BLaER1 treated with 17β-estradiol and CSF1 and Interleukin-3, amounts not matched to agents 10 nM and 100 nM (cell line): ENCODE measurements around the gene SLC25A21.
"Not testable (repeated sequence)": the region's sequence is repeated elsewhere in the genome, so short reads cannot be mapped to it uniquely, and the experiment has no call there.

Experiments used
- H3K27ac ChIP-seq, 11 experiments: shearing (Covaris generic); formaldehyde crosslinking; 2 replicates each; pipeline ENCODE4 v1.8.1; 2022
- H3K27me3 ChIP-seq, 11 experiments: shearing (Covaris generic); formaldehyde crosslinking; 2 replicates each; pipeline ENCODE4 v1.8.1; 2022
- H3K36me3 ChIP-seq, 11 experiments: shearing (Covaris generic); formaldehyde crosslinking; 2 replicates each; pipeline ENCODE4 v1.8.1; 2022
- H3K4me1 ChIP-seq, 10 experiments: shearing (Covaris generic); formaldehyde crosslinking; 2 replicates each; pipeline ENCODE4 v1.8.1; 2022
- H3K4me2 ChIP-seq, 11 experiments: shearing (Covaris generic); formaldehyde crosslinking; 2 replicates each; pipeline ENCODE4 v1.8.1; 2022
- H3K4me3 ChIP-seq, 10 experiments: shearing (Covaris generic); formaldehyde crosslinking; 2 replicates each; pipeline ENCODE4 v1.8.1; 2022
- H3K9ac ChIP-seq, 11 experiments: shearing (Covaris generic); formaldehyde crosslinking; 2 replicates each; pipeline ENCODE4 v1.8.1; 2022
- H3K9me3 ChIP-seq, 11 experiments: shearing (Covaris generic); formaldehyde crosslinking; replicated peaks in 1 of 11; 2 replicates each; pipeline ENCODE4 v1.8.1; 2022
- H4K20me1 ChIP-seq, 11 experiments: shearing (Covaris generic); formaldehyde crosslinking; 2 replicates each; pipeline ENCODE4 v1.8.1; 2022
- Cebpa-rat ChIP-seq, 11 experiments: shearing (Covaris generic); IDR thresholded peaks; 2 replicates each; pipeline ENCODE4 v1.8.1; 2022

SLC25A21 gene

DNA sequence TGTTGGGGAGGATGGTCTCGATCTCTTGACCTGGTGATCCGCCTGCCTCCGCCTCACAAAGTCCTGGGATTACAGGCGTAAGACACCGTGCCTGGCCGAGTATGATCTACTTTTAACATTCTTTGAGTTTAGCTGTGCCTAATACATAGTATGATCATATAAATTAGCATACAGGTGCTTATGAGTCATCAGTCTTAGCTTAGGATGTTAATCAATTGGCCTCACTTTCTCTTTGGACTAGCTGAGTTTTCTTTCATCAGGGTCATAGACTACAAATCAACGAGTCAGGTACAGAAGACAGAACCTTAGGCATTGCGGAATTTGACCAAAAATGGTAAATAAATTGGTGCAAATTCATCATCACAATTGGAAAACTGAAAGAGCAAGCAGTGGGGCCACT is 2.2 kb downstream of the SLC25A21 start:
- H3K4me1 ChIP-seq, result no peaks in the 10 kb centered on the region
- no peak for TF ChIP-seq Cebpa-rat (IDR thresholded peaks at IDR 0.05)
- H3K9ac ChIP-seq, result no peak overlapping the region
- no peaks in the 10 kb centered on the region for H4K20me1 ChIP-seq
- no peaks in the 10 kb centered on the region for H3K36me3 ChIP-seq
- H3K4me3 ChIP-seq, result no peak overlapping the region
- no peaks in the 10 kb centered on the region for H3K27me3 ChIP-seq
- H3K4me2 ChIP-seq, result no peak overlapping the region
- peaks cover 9 to 13% (median 10%) of the 10 kb centered on the region in 11 experiments; a peak in 20 of 22 replicates for H3K9me3 ChIP-seq
- H3K27ac ChIP-seq, result no peak overlapping the region

DNA sequence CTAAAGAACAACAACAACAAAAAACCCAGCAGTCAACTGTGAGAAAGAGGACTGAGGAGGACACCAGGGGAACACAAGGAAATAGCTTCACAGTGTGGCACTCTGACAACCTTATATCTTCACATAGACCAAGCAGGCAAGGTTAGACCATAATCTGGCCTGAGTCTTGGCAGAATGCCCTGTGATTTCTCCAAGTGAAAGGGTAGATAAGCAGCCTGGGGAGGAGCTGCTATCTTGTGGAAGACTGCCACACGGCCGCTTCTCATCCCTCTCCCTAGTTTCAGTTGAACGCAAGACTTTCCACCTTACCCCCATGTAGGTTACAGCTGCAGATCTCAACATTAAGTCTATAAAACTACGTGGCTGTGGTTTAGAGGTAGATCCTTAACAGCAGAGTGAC is 3.7 kb downstream of the SLC25A21 start:
- H3K4me2 ChIP-seq, result no peak overlapping the region
- TF ChIP-seq Cebpa-rat (IDR thresholded peaks at IDR 0.05), result no peak
- H4K20me1 ChIP-seq, result no peaks in the 10 kb centered on the region
- H3K4me1 ChIP-seq, result no peaks in the 10 kb centered on the region
- no peaks in the 10 kb centered on the region for H3K27me3 ChIP-seq
- peaks cover 9 to 13% (median 10%) of the 10 kb centered on the region in 11 experiments; a peak in 20 of 22 replicates for H3K9me3 ChIP-seq
- no peak overlapping the region for H3K27ac ChIP-seq
- H3K36me3 ChIP-seq, result no peaks in the 10 kb centered on the region
- H3K4me3 ChIP-seq, result no peak overlapping the region
- no peak overlapping the region for H3K9ac ChIP-seq

DNA sequence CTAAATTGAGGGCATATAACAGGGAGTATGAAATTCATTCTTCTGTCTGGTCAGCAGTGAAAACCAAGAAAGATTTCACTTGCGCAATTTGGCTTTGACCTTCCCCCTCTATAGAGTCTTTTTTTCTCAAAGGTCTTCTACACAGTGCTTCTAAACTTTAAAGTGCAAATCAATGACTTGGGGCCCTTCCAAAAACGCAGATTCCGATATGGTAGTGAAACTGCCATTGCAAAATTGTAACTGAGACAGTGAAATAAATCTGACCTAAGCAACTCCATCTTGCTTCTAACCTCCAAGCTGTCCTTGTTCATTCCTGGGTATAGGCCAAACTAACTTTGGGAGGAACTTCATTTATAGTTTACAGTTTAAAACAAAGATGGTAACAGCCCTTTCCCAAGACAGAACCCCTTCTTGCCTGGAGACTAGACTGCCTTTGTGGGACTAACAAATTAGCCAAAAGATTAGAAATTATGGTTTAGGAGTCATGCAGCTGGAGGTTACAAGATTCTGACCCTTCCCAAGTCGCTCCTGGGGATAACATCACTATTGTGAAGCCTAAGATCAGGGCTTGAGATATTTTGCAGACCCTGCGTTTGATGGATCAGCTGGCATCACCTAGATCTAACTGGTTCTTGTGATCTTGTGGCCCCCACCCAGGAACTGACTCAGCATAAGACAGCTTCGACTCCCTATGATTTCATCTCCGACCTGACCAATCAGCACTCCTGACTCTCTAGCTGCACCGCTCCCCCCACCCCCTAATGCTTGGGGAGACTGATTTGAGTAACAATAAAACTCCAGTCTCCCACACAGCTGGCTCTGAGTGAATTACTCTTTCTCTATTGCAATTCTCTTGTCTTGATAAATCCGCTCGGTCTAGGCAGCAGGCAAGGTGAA is 5.0 kb downstream of the SLC25A21 start:
- Histone ChIP-seq H3K4me3 (no peak overlapping the region), H4K20me1 (no peaks in the 10 kb centered on the region), H3K4me1 (no peaks in the 10 kb centered on the region), H3K36me3 (no peaks in the 10 kb centered on the region), H3K27ac (no peak overlapping the region), H3K4me2 (no peak overlapping the region), H3K9ac (no peak overlapping the region), H3K27me3 (no peaks in the 10 kb centered on the region), H3K9me3 (peaks cover 7 to 8% (median 8%) of the 10 kb centered on the region in 11 experiments; a peak in 20 of 22 replicates)
- no peak for TF ChIP-seq Cebpa-rat (IDR thresholded peaks at IDR 0.05)

DNA sequence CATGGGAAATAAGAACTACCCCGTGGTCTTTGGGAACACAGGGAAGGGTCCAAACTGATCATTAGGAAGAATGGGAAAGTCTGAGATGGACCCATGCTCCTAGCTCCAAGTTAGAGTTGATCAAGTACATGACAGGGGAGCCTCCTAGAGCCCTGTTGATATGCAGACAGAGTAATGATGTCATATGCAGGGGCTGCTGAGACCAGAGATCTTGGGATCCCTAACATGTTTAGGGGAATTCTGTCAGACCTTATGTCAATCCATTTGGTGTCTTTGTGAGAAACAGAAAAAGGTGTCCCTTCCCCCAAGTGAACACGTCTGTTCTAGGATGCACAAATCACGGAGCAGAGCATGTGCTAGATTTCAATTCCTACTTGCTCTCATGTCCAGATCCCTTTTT is 6.6 kb downstream of the SLC25A21 start:
- Histone ChIP-seq H3K36me3 (no peaks in the 10 kb centered on the region), H4K20me1 (no peaks in the 10 kb centered on the region), H3K27me3 (no peaks in the 10 kb centered on the region), H3K4me2 (no peak overlapping the region), H3K4me1 (no peaks in the 10 kb centered on the region), H3K9ac (no peak overlapping the region), H3K9me3 (peaks cover 0 to 7% (median 0%) of the 10 kb centered on the region in 11 experiments; a peak in 5 of 22 replicates), H3K4me3 (no peak overlapping the region), H3K27ac (no peak overlapping the region)
- TF ChIP-seq Cebpa-rat (IDR thresholded peaks at IDR 0.05), result no peak

DNA sequence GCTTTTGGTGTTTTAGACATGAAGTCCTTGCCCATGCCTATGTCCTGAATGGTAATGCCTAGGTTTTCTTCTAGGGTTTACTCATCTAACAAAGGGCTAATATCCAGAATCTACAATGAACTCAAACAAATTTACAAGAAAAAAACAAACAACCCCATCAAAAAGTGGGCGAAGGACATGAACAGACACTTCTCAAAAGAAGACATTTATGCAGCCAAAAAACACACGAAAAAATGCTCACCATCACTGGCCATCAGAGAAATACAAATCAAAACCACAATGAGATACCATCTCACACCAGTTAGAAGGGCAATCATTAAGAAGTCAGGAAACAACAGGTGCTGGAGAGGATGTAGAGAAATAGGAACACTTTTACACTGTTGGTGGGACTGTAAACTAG is 10.1 kb downstream of the SLC25A21 start:
- H3K4me2 ChIP-seq, H3K4me3 ChIP-seq, H3K4me1 ChIP-seq, H3K9ac ChIP-seq, H3K27me3 ChIP-seq, H3K36me3 ChIP-seq, H4K20me1 ChIP-seq, H3K27ac ChIP-seq: not testable (repeated sequence)
- H3K9me3 ChIP-seq, result peaks cover 0 to 11% (median 0%) of the 10 kb centered on the region in 11 experiments; a peak in 5 of 22 replicates

DNA sequence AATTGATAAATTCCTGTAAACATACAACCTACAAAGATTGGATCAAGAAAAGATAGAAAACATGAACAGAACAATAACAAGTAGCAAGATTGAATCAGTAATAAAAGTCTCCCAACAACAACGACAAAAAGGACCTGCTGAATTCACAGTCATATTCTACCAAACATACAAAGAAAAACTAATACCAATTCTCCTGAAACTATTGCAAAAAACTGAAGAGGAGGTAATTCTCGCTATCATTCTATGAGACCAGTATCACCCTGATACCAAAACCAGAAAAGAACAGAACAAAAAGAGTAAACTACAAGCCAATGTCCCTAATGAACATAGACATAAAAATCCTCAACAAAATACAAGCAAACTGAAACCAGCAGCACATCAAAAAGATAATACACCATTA is 14.4 kb downstream of the SLC25A21 start:
- no peak overlapping the region for H3K4me2 ChIP-seq
- H3K27me3 ChIP-seq, result no peaks in the 10 kb centered on the region
- H3K27ac ChIP-seq, result no peak overlapping the region
- H3K4me1 ChIP-seq, result no peaks in the 10 kb centered on the region
- no peak for TF ChIP-seq Cebpa-rat (IDR thresholded peaks at IDR 0.05)
- H3K36me3 ChIP-seq, result no peaks in the 10 kb centered on the region
- peaks cover 9 to 24% (median 16%) of the 10 kb centered on the region in 11 experiments for H3K9me3 ChIP-seq
- H4K20me1 ChIP-seq, result no peaks in the 10 kb centered on the region
- H3K9ac ChIP-seq, result no peak overlapping the region
- H3K4me3 ChIP-seq, result no peak overlapping the region

DNA sequence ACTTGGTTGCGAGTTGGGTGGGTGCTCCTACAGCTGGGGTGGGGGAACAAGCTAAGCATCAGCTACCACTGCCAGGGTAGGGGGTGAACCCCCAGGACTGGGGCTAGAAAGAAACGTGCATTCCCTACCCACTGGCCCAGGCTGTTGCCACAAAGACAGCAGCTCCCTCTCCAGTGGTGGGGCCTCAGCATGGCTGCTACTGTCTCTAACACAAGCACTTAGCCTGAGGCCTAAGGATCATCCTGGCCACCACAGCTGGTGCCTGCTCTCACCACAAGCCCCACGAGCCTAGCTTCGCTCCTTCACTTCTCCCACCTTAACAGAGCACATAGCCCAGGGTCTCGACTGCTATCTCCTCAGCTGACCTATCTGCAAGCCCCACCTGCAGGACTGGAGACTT is 18.9 kb downstream of the SLC25A21 start:
- Histone ChIP-seq H3K27ac (no peak overlapping the region), H3K4me2 (no peak overlapping the region), H4K20me1 (no peaks in the 10 kb centered on the region), H3K9me3 (peaks cover 9 to 16% (median 15%) of the 10 kb centered on the region in 11 experiments; a peak in 21 of 22 replicates), H3K9ac (no peak overlapping the region), H3K4me3 (no peak overlapping the region), H3K36me3 (no peaks in the 10 kb centered on the region), H3K4me1 (no peaks in the 10 kb centered on the region), H3K27me3 (no peaks in the 10 kb centered on the region)
- no peak for TF ChIP-seq Cebpa-rat (IDR thresholded peaks at IDR 0.05)

DNA sequence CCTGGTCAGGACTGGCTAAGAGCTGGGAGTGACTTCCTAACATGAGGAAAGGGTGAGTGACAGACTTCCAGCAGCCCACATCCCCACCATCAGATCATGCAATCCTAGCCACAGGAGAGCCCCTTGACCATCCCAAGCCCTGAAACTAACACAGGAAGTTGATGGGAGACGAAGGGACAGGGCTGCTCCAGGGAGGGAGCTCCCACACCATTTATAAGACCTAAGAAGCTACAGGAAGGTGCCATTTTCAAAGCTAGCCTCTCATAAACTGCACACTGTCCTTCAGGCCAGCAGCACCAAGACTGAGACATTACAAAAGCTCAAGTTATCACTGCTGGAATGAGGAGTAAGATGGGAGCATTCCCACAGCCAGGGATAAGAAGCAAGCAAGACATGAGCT is 19.4 kb downstream of the SLC25A21 start:
- Histone ChIP-seq H4K20me1 (no peaks in the 10 kb centered on the region), H3K36me3 (no peaks in the 10 kb centered on the region), H3K9me3 (peaks cover 9 to 16% (median 15%) of the 10 kb centered on the region in 11 experiments; a peak in 21 of 22 replicates), H3K4me1 (peaks cover 0 to 2% (median under 1%) of the 10 kb centered on the region in 10 experiments; a peak in 9 of 20 replicates), H3K4me3 (no peak overlapping the region), H3K27ac (no peak overlapping the region), H3K27me3 (no peaks in the 10 kb centered on the region), H3K4me2 (no peak overlapping the region), H3K9ac (no peak overlapping the region)
- TF ChIP-seq Cebpa-rat (IDR thresholded peaks at IDR 0.05), result no peak

DNA sequence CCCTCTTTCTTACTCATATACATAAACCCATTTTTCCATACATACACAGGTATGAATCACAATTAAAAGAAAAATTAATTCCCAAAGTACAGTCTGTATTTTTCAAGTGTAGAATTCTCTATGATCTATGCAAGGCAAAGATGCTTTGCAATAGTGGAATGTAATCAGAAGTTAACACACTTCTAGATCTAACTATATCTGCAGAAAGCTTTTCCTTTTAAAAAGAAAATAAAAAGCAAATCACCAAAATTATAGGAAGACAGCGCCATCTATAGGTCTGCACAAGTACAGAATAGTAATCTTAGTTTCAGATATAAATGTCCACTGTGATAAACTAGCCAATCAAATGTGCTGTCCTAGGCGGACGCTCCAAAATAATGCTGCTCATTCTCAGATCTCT is 22.0 kb downstream of the SLC25A21 start:
- H3K4me2 ChIP-seq, result no peak overlapping the region
- no peak for TF ChIP-seq Cebpa-rat (IDR thresholded peaks at IDR 0.05)
- H3K4me1 ChIP-seq, result peaks cover 0 to 16% (median 10%) of the 10 kb centered on the region in 10 experiments; a peak in 12 of 20 replicates
- no peaks in the 10 kb centered on the region for H4K20me1 ChIP-seq
- H3K9me3 ChIP-seq, result peaks cover 9 to 11% (median 9%) of the 10 kb centered on the region in 11 experiments; a peak in 21 of 22 replicates
- H3K36me3 ChIP-seq, result no peaks in the 10 kb centered on the region
- H3K9ac ChIP-seq, result no peak overlapping the region
- no peak overlapping the region for H3K4me3 ChIP-seq
- no peaks in the 10 kb centered on the region for H3K27me3 ChIP-seq
- no peak overlapping the region for H3K27ac ChIP-seq
